HepG2 (cell line): ENCODE data around the gene SSC5D. TPM values are rescaled to one million over a fixed set of nuclear protein-coding genes. Genes with fewer than 3 reads are reported as not detected.

Experiments used
- ATAC-seq: fragments of 200-7000 bp; cut with Tn5 transposase; 3 replicates; pipeline ENCODE4 v1.9.1; 2020; ENCODE audit warnings: mild to moderate bottlenecking, moderate library complexity
- BruUV-seq: library from RNA; stranded (reverse); fragments of 400-500 nt; replicated peaks from 2 replicates; lab custom pipeline; 2021; lab: Mats Ljungman, UMichigan
- CTCF ChIA-PET: fragments of 300-600 bp; formaldehyde crosslinking; extraction: SDS; loops from one replicate; lab custom pipeline; 2021; ENCODE audit warnings: low total read pairs, inconsistent platforms, low intra/inter-chr PET ratio; lab: Yijun Ruan, JAX
- POLR2A ChIA-PET: fragments of 350-600 bp; sonication (Branson Sonifier 250); formaldehyde crosslinking; loops from one replicate; lab custom pipeline; 2020; ENCODE audit warnings: antibody characterized with exemption, inconsistent platforms; lab: Yijun Ruan, JAX
- DNase-seq: peaks from one replicate; pipeline ENCODE4 v3.0.0-alpha.2; 2015; ENCODE audit warnings: low spot score
- FAIRE-seq: peaks from 3 replicates; lab custom pipeline; 2011; peaks lifted over from hg19 to GRCh38; lab: Jason Lieb, UNC
- H2AFZ ChIP-seq: one replicate; pipeline ENCODE4 v1.6.1; 2011; ENCODE audit warnings: low read length, inconsistent platforms
- H3K27ac ChIP-seq: fragments of 300-600 bp; 3 replicates; pipeline ENCODE4 v1.8.0; 2011; ENCODE audit warnings: mixed run types, mild to moderate bottlenecking, mixed read lengths, low read length, inconsistent platforms; ENCODE audit not compliant: insufficient read depth; ENCODE audit errors: extremely low read length
- H3K27me3 ChIP-seq, 2 experiments: fragments of 200-600 bp in 1 of 2; 2 replicates in 1 of 2; 3 replicates in 1 of 2; pipeline versions ENCODE4 v1.6.0 to v1.8.0; 2011; ENCODE audit warnings: low read length in 2 of 2, mild to moderate bottlenecking in 2 of 2, moderate library complexity in 2 of 2, inconsistent platforms in 1 of 2; ENCODE audit not compliant: insufficient read depth in 2 of 2, control insufficient read depth in 1 of 2
- H3K36me3 ChIP-seq, 2 experiments: fragments of 200-600 bp in 1 of 2; replicated peaks in 1 of 2; 2 replicates in 1 of 2; 3 replicates in 1 of 2; pipeline versions ENCODE4 v1.5.1 to v1.8.0; 2011; ENCODE audit warnings: low read length in 2 of 2, inconsistent platforms in 1 of 2; ENCODE audit not compliant: insufficient read depth in 2 of 2, control insufficient read depth in 1 of 2
- H3K4me1 ChIP-seq: 2 replicates; pipeline ENCODE4 v1.5.1; 2012; ENCODE audit warnings: low read length, inconsistent platforms; ENCODE audit not compliant: insufficient read depth
- H3K4me2 ChIP-seq: 2 replicates; pipeline ENCODE4 v1.6.0; 2011; ENCODE audit warnings: low read depth, low read length, inconsistent platforms
- H3K4me3 ChIP-seq, 3 experiments: fragments of 200-600 bp in 1 of 3; sonication (generic), shearing (Covaris generic) in 1 of 3; replicated peaks in 1 of 3; 2 replicates each; pipeline ENCODE4 v1.5.1; 2011 to 2016; ENCODE audit warnings: low read length in 3 of 3, inconsistent platforms in 2 of 3, low read depth in 2 of 3, mild to moderate bottlenecking in 2 of 3, control low read depth in 1 of 3, mixed read lengths in 1 of 3; ENCODE audit not compliant: insufficient read depth in 1 of 3
- H3K79me2 ChIP-seq: one replicate; pipeline ENCODE4 v1.6.1; 2011; ENCODE audit warnings: low read length, inconsistent platforms; ENCODE audit not compliant: insufficient read depth
- H3K9ac ChIP-seq: 2 replicates; pipeline ENCODE4 v1.6.0; 2011; ENCODE audit warnings: mild to moderate bottlenecking, low read depth, low read length, inconsistent platforms; ENCODE audit not compliant: insufficient read depth
- H3K9me3 ChIP-seq: 2 replicates; pipeline ENCODE4 v1.5.1; 2012; ENCODE audit warnings: mild to moderate bottlenecking, low read length
- H4K20me1 ChIP-seq: 2 replicates; pipeline ENCODE4 v1.6.0; 2011; ENCODE audit warnings: inconsistent platforms, mild to moderate bottlenecking, low read length, moderate library complexity; ENCODE audit not compliant: insufficient read depth
- ATF7 ChIP-seq, 2 experiments: fragments of 450-650 bp in 1 of 2; sonication (generic) in 1 of 2; formaldehyde crosslinking in 1 of 2; IDR thresholded peaks; 2 replicates each; pipeline versions ENCODE4 v1.4.0 to v1.6.1; 2016 to 2020; ENCODE audit warnings: antibody characterized with exemption in 1 of 2, mild to moderate bottlenecking in 1 of 2, missing genetic modification reagents in 1 of 2
- CERS6 ChIP-seq: sonication (generic); formaldehyde crosslinking; IDR thresholded peaks from 2 replicates; pipeline ENCODE4 v1.5.0; 2020; ENCODE audit warnings: missing genetic modification reagents
- CHD2 ChIP-seq: IDR thresholded peaks from 2 replicates; pipeline ENCODE4 v1.6.1; 2011; ENCODE audit warnings: low read depth, low read length, improper control_type of control experiment
- CREB1 ChIP-seq, 2 experiments: fragments of 450-650 bp in 1 of 2; IDR thresholded peaks; 2 replicates each; pipeline ENCODE4 v1.6.1; 2016 to 2017; ENCODE audit warnings: control low read depth in 1 of 2, mild to moderate bottlenecking in 1 of 2, missing compliant biosample characterization in 1 of 2, missing genetic modification characterization in 1 of 2
- ETV6 ChIP-seq: sonication (generic); formaldehyde crosslinking; conservative IDR thresholded peaks from 2 replicates; pipeline ENCODE4 v1.4.0; 2020; ENCODE audit warnings: missing genetic modification reagents
- POLR2G ChIP-seq: fragments of 200-400 bp; formaldehyde crosslinking; IDR thresholded peaks from 2 replicates; pipeline ENCODE4 v1.6.1; 2018; ENCODE audit warnings: mild to moderate bottlenecking, low read depth, low read length, moderate library complexity
- SOX6 ChIP-seq, 2 experiments: fragments of 450-650 bp in 1 of 2; sonication (generic) in 1 of 2; formaldehyde crosslinking in 1 of 2; IDR thresholded peaks; 2 replicates each; pipeline versions ENCODE4 v1.4.0 to v1.6.1; 2017 to 2020; ENCODE audit warnings: antibody characterized with exemption in 1 of 2, mild to moderate bottlenecking in 1 of 2, missing genetic modification reagents in 1 of 2
- STAT5B ChIP-seq: sonication (generic); formaldehyde crosslinking; IDR thresholded peaks from 2 replicates; pipeline ENCODE4 v1.4.0; 2020; ENCODE audit warnings: missing genetic modification reagents
- TCF12 ChIP-seq, 2 experiments: fragments of 450-650 bp in 1 of 2; sonication (generic) in 1 of 2; formaldehyde crosslinking in 1 of 2; IDR thresholded peaks; 2 replicates each; pipeline versions ENCODE4 v1.6.1 to v1.8.0; 2017 to 2022; ENCODE audit warnings: antibody characterized with exemption in 1 of 2, mild to moderate bottlenecking in 1 of 2, missing genetic modification reagents in 1 of 2, moderate library complexity in 1 of 2
- TRIM22 ChIP-seq: fragments of 450-650 bp; IDR thresholded peaks from 2 replicates; pipeline ENCODE4 v1.6.1; 2017
- ZBTB21 ChIP-seq: sonication (generic); formaldehyde crosslinking; IDR thresholded peaks from 2 replicates; pipeline ENCODE4 v1.4.0; 2020; ENCODE audit warnings: missing genetic modification reagents
- ZFP36 ChIP-seq: fragments of 150-350 bp; IDR thresholded peaks from 2 replicates; pipeline ENCODE4 v1.6.1; 2018; ENCODE audit warnings: borderline replicate concordance, low read length, low read depth; ENCODE audit not compliant: partially characterized antibody
- ZMYM3 ChIP-seq: sonication (generic); formaldehyde crosslinking; IDR thresholded peaks from 2 replicates; pipeline ENCODE4 v1.5.1; 2020; ENCODE audit warnings: mild to moderate bottlenecking, missing genetic modification reagents
- ZNF292 ChIP-seq: sonication (generic); formaldehyde crosslinking; IDR thresholded peaks from 2 replicates; pipeline ENCODE4 v1.8.1; 2022; ENCODE audit warnings: mild to moderate bottlenecking, low read depth, missing genetic modification reagents, borderline replicate concordance
- ZNF614 ChIP-seq: IDR thresholded peaks from 2 replicates; pipeline ENCODE4 v1.6.1; 2018; ENCODE audit warnings: missing biosample characterization, missing genetic modification reagents, inconsistent platforms, borderline replicate concordance
- WGBS: methylation state at CpG from one replicate; pipeline ENCODE4 v1.1.6; 2017; ENCODE audit warnings: low lambda C conversion rate; 5-methylcytosine and 5-hydroxymethylcytosine counted together
- in situ Hi-C: cut with HindIII; loops from 2 replicates; pipeline ENCODE4 v1.10.0; 2017; ENCODE audit warnings: low pct_unique_long_range_greater_than_20kb; ENCODE audit not compliant: extremely low pct_ligation_motif_present
- intact Hi-C: fragments of 100-400 bp; cut with micrococcal nuclease; formaldehyde crosslinking; loops from one replicate; pipeline ENCODE4 v1.10.0; 2022; ENCODE audit not compliant: unreplicated experiment
- polyA plus RNA-seq, 8 experiments: library from polyadenylated mRNA; depleted of rRNA in 3 of 8; stranded (reverse) in 7 of 8; unstranded in 1 of 8; fragments of >200 nt; fragmentation: Illumina TruSeq in 4 of 8; extraction: Trizol in 4 of 8; gene quantifications; 2 replicates each; pipeline versions ENCODE4 v1.2.1 to v1.2.3, GENCODE V29; 2011 to 2016; ENCODE audit warnings: low read depth in 4 of 8, missing spikeins in 1 of 8, mixed read lengths in 1 of 8; ENCODE audit not compliant: insufficient read depth in 1 of 8
- total RNA-seq, 5 experiments: library from RNA; depleted of rRNA; stranded (reverse); fragments of >200 nt; fragmentation: Illumina TruSeq; extraction: Trizol; gene quantifications; 2 replicates each; pipeline ENCODE4 v1.2.3, GENCODE V29; 2016; ENCODE audit warnings: low read depth in 1 of 5
- TF ChIP-seq, protein P1 (sequence below): sonication (generic); formaldehyde crosslinking; IDR thresholded peaks from 2 replicates; pipeline ENCODE4 v1.5.0; 2020; ENCODE audit warnings: mild to moderate bottlenecking, low read depth, missing genetic modification reagents, borderline replicate concordance
- TF ChIP-seq, protein P2 (sequence below): IDR thresholded peaks from 2 replicates; pipeline ENCODE4 v1.6.1; 2016

SSC5D gene
- total and polyA plus RNA-seq, 2 of the 13 experiments (the other 11 are each of a cell fraction or from before 2014, with no cell fraction given), result not detected

DNA sequence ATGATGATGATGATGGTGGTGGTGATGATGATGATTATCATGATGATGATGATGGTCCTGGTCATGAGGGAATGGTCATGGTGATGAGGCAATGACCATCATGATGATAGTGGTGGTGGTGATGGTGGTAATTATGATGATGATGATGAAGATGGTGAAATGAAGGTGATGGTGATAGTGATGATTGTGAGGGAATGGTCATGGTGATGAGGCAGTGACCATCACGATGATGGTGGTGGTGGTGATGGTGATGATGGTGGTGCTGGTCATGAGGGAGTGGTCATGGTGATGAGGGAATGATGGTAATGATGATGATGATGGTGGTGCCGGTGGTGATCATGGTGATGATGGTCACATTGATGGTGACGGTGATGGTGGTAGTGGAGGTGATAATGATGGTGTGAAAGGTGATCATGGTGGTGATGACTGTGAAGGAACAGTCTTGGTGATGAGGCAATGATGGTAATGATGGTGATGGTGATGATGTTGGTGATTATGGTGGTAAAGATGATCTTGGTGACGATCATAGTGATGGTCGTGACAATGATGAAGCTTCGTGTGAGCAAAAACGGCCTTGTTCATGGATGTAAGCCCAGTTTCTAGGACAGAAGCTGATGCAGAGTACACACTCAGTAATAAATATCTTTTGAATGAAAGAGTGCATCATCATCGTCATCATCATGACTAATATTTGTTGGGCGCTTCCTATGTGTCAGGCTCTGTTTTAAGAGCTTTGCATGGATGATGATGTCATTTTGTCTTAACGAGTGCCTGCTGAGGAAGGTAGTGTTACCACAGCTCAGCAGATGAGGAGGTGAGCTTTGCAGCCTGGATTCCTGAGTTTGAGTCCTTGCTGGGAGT lies 31.4 kb downstream of the SSC5D start:
- no peak for ATAC-seq
- Histone ChIP-seq H3K27ac (no peak overlapping the region), H3K9me3 (no peaks in the 10 kb centered on the region), H2AFZ (no peak overlapping the region), H3K36me3 (no peaks in the 10 kb centered on the region), H4K20me1 (no peaks in the 10 kb centered on the region), H3K4me2 (no peak overlapping the region), H3K9ac (no peak overlapping the region), H3K79me2 (no peaks in the 10 kb centered on the region), H3K4me1 (peaks cover 4% of the 10 kb centered on the region; the same call in 1 of the 2 replicates), H3K27me3 (peaks cover 0 to 5% of the 10 kb centered on the region in 2 experiments; a peak in 4 of 5 replicates), H3K4me3 (no peak overlapping the region)
- DNase-seq, result peak; percentile 11
- intact Hi-C loops (loop anchor here (1.0 to 10.0 kb wide), 2 partner anchors 65 to 116 kb away; partner anchors contain the start of gene ZNF579), in situ Hi-C loops (loop anchor here (5.0 kb wide), 1 partner anchor 88 kb away; the partner anchor contains the start of gene ZNF865)
- BruUV-seq, result no TSS peak
- CTCF ChIA-PET, result no interaction called here
- no peak for FAIRE-seq
- WGBS, result 32% methylated on average over 10 of the region's 10 CpGs
- POLR2A ChIA-PET, result interaction anchor here (0.9 kb wide), 1 partner anchor 79 kb away, joined by 3 read pairs; no protein-coding TSS in a partner anchor
- TF ChIP-seq TRIM22 (0 out of 2 replicates have a peak, but pooled peaks have one; percentile 13), CHD2 (no peak), ZNF292 (CRISPR knock-in tag) (no peak), POLR2G (no peak), ZFP36 (no peak), ZMYM3 (no peak), ZBTB21 (0 out of 2 replicates have a peak, but pooled peaks have one; percentile 48), SOX6 (IDR thresholded peaks at IDR 0.05) (0 out of 2 replicates have a peak, but pooled peaks have one; percentile 47), SOX6 (CRISPR knock-in tag; IDR thresholded peaks at IDR 0.05) (no peak), ETV6 (CRISPR knock-in tag) (no peak), CERS6 (CRISPR knock-in tag) (no peak), ZNF614 (no peak), TCF12 (IDR thresholded peaks at IDR 0.05) (no peak), TCF12 (CRISPR knock-in tag; IDR thresholded peaks at IDR 0.05) (no peak), ATF7 (IDR thresholded peaks at IDR 0.05) (peak; percentile 80), ATF7 (CRISPR knock-in tag; IDR thresholded peaks at IDR 0.05) (no peak), CREB1 (IDR thresholded peaks at IDR 0.05) (peak; percentile 97), CREB1 (CRISPR knock-in tag; IDR thresholded peaks at IDR 0.05) (no peak), STAT5B (CRISPR knock-in tag) (no peak)
- TF ChIP-seq, protein P1, sequence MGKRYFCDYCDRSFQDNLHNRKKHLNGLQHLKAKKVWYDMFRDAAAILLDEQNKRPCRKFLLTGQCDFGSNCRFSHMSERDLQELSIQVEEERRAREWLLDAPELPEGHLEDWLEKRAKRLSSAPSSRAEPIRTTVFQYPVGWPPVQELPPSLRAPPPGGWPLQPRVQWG, result no peak
- TF ChIP-seq, protein P2, sequence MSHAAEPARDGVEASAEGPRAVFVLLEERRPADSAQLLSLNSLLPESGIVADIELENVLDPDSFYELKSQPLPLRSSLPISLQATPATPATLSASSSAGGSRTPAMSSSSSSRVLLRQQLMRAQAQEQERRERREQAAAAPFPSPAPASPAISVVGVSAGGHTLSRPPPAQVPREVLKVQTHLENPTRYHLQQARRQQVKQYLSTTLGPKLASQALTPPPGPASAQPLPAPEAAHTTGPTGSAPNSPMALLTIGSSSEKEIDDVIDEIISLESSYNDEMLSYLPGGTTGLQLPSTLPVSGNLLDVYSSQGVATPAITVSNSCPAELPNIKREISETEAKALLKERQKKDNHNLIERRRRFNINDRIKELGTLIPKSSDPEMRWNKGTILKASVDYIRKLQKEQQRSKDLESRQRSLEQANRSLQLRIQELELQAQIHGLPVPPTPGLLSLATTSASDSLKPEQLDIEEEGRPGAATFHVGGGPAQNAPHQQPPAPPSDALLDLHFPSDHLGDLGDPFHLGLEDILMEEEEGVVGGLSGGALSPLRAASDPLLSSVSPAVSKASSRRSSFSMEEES, result no peak
